HG03064 (cell line): ENCODE results near the gene COL4A2.
"Not testable (repeated sequence)": the region's sequence is repeated elsewhere in the genome, so short reads cannot be mapped to it uniquely, and the experiment has no call there.

ENCODE experiments used
- ATAC-seq: cut with Tn5 transposase; IDR thresholded peaks from one replicate; pipeline ENCODE4 v1.9.1; 2021; ENCODE audit warnings: low read depth; ENCODE audit not compliant: unreplicated experiment

COL4A2 gene

GRCh38 chr13:110483386-110483968 is 176.4 kb downstream of the COL4A2 start:
- no peak for ATAC-seq

GRCh38 chr13:110484290-110485048 is 177.4 kb downstream of the COL4A2 start:
- ATAC-seq, result no peak

GRCh38 chr13:110485604-110486003 is 178.5 kb downstream of the COL4A2 start:
- no peak for ATAC-seq

- ATAC-seq, result no peak
Observed at GRCh38 chr13:110486061-110486715, 179.1 kb downstream of the COL4A2 start.

- ATAC-seq, result not testable (repeated sequence)
Observed at GRCh38 chr13:110486880-110487279, 179.8 kb downstream of the COL4A2 start.

- no peak for ATAC-seq
Observed at GRCh38 chr13:110490009-110490770, 183.1 kb downstream of the COL4A2 start.

GRCh38 chr13:110491869-110492678 is 185.0 kb downstream of the COL4A2 start:
- ATAC-seq, result no peak

- ATAC-seq, result no peak
Observed at GRCh38 chr13:110492679-110493593, 185.9 kb downstream of the COL4A2 start.

GRCh38 chr13:110493613-110494012 is 186.5 kb downstream of the COL4A2 start:
- ATAC-seq, result no peak

GRCh38 chr13:110495376-110495775 is 188.3 kb downstream of the COL4A2 start:
- ATAC-seq, result no peak

- no peak for ATAC-seq
Observed at GRCh38 chr13:110495881-110496280, 188.8 kb downstream of the COL4A2 start.

GRCh38 chr13:110496281-110496680 is 189.2 kb downstream of the COL4A2 start:
- no peak for ATAC-seq

GRCh38 chr13:110497003-110497402 is 189.9 kb downstream of the COL4A2 start:
- ATAC-seq, result no peak

GRCh38 chr13:110497896-110498295 is 190.8 kb downstream of the COL4A2 start:
- ATAC-seq, result not testable (repeated sequence)

GRCh38 chr13:110498327-110498726 is 191.2 kb downstream of the COL4A2 start:
- no peak for ATAC-seq

- ATAC-seq, result no peak
Observed at GRCh38 chr13:110498765-110499164, 191.7 kb downstream of the COL4A2 start.

GRCh38 chr13:110499621-110500281 is 192.7 kb downstream of the COL4A2 start:
- ATAC-seq, result no peak

- no peak for ATAC-seq
Observed at GRCh38 chr13:110500341-110500740, 193.3 kb downstream of the COL4A2 start.

- ATAC-seq, result no peak
Observed at GRCh38 chr13:110501188-110501587, 194.1 kb downstream of the COL4A2 start.
